ENCODE measurements around the gene GLO1.

GRCh38 chr6:38650207-38650752 is 52.7 kb downstream of the GLO1 start:
- TF ChIP-seq TAF1 (IDR thresholded peaks at IDR 0.05; ENCODE audit: borderline replicate concordance, insufficient read depth, low read length) (no peak), SIN3A (IDR thresholded peaks at IDR 0.05; ENCODE audit: borderline replicate concordance, insufficient read depth, low read length) (no peak)
